Thyroid gland (tissue), 4 donors: ENCODE measurements around the gene RAD21L1. TPM values are rescaled to one million over a fixed set of nuclear protein-coding genes. Genes with fewer than 3 reads are reported as not detected.
A peak's percentile ranks its signal among the peaks of the same experiment; 100 is the strongest.

Experiments
- DNase-seq, 2 donors: peaks; one replicate each; pipeline ENCODE4 v3.0.0-alpha.2; 2019
- H3K27ac ChIP-seq, 3 donors: fragments of 200-600 bp; sonication (generic); 1 replicate in 2 of 3; 2 replicates in 1 of 3; pipeline ENCODE4 v1.5.1; 2016 to 2019; ENCODE audit warnings: mild to moderate bottlenecking in 1 of 3, moderate library complexity in 1 of 3
- H3K27me3 ChIP-seq: fragments of 200-600 bp; sonication (generic); one replicate; pipeline ENCODE4 v1.5.1; 2019
- H3K36me3 ChIP-seq, 2 donors: fragments of 200-600 bp; sonication (generic); one replicate each; pipeline ENCODE4 v1.5.1; 2016 to 2019
- H3K4me1 ChIP-seq, 2 donors: fragments of 200-600 bp; sonication (generic); one replicate each; pipeline ENCODE4 v1.5.1; 2017 to 2019
- H3K4me3 ChIP-seq, 3 donors: fragments of 200-600 bp; sonication (generic); replicated peaks in 1 of 3; 1 replicate in 2 of 3; 2 replicates in 1 of 3; pipeline ENCODE4 v1.5.1; 2016; ENCODE audit warnings: mild to moderate bottlenecking in 1 of 3
- H3K9me3 ChIP-seq: fragments of 200-600 bp; sonication (generic); one replicate; pipeline ENCODE4 v1.5.1; 2017
- CTCF ChIP-seq, 6 experiments: fragments of 200-600 bp in 3 of 6; fragments of 450-650 bp in 3 of 6; sonication (generic) in 3 of 6; IDR thresholded peaks; one replicate each; pipeline ENCODE4 v1.5.1; 2016 to 2019; ENCODE audit warnings: antibody characterized with exemption in 6 of 6, mild to moderate bottlenecking in 2 of 6, inconsistent platforms in 1 of 6, moderate library complexity in 1 of 6
- POLR2A ChIP-seq, 2 donors: fragments of 450-650 bp; IDR thresholded peaks; one replicate each; pipeline ENCODE4 v1.6.1; 2017; ENCODE audit warnings: antibody characterized with exemption in 2 of 2, mild to moderate bottlenecking in 2 of 2, moderate library complexity in 1 of 2
- WGBS, 2 donors: methylation state at CpG; one replicate each; pipeline ENCODE4 v1.1.5; 2017; 5-methylcytosine and 5-hydroxymethylcytosine counted together
- intact Hi-C: fragments of 100-400 bp; cut with DNase I; formaldehyde crosslinking; loops from one replicate; pipeline ENCODE4 v1.15.1; 2023
- total RNA-seq, 4 donors: library from RNA; depleted of rRNA; stranded (reverse); fragments of >200 nt; gene quantifications; one replicate each; pipeline ENCODE4 v1.2.3, GENCODE V29; 2016

RAD21L1 gene
- not detected for total RNA-seq

- TF ChIP-seq POLR2A (IDR thresholded peaks at IDR 0.05) (peak in 1 of 2 donors; percentile 53), CTCF (IDR thresholded peaks at IDR 0.05) (no peak)
- H3K36me3 ChIP-seq: no peaks in the 10 kb centered on the region
- DNase-seq: peak; percentile 75 to 77
- H3K27ac ChIP-seq: peak within 1 kb of the TSS in 1 of 3 donors; percentile 65
- H3K9me3 ChIP-seq: no peaks in the 10 kb centered on the region
- peaks cover 0 to 10% of the 10 kb centered on the region in 2 donors for H3K4me1 ChIP-seq
- no peaks in the 10 kb centered on the region for H3K27me3 ChIP-seq
- WGBS, 2 donors: 0 to 5% methylated on average over 11 to 14 of the region's 88 CpGs
- peak within 1 kb of the TSS; percentile 37 to 64 (median 59) for H3K4me3 ChIP-seq
- intact Hi-C loops: no loop called here
These were observed at the start of gene RAD21L1 for GRCh38 chr20:1225783-1226654. Gene RAD21L1, plus strand, starts transcription at chr20:1226044. Its CDS starts 2,410 bp downstream, at chr20:1228454.

GRCh38 chr20:1177680-1178079 is 48.2 kb upstream of the RAD21L1 start:
- DNase-seq: no peak
- Histone ChIP-seq H3K27ac (no peak overlapping the region), H3K4me3 (no peak overlapping the region), H3K36me3 (peaks cover 0 to 5% of the 10 kb centered on the region in 2 donors), H3K9me3 (no peaks in the 10 kb centered on the region), H3K4me1 (no peaks in the 10 kb centered on the region), H3K27me3 (no peaks in the 10 kb centered on the region)
- 86 to 88% methylated on average over 5 of the region's 5 CpGs for WGBS, 2 donors
- intact Hi-C loops: no loop called here
- no peak for TF ChIP-seq POLR2A (IDR thresholded peaks at IDR 0.05)
- TF ChIP-seq CTCF (IDR thresholded peaks at IDR 0.05): no peak

GRCh38 chr20:1178103-1178502 is 47.7 kb upstream of the RAD21L1 start:
- Histone ChIP-seq H3K27ac (no peak overlapping the region), H3K9me3 (no peaks in the 10 kb centered on the region), H3K4me3 (no peak overlapping the region), H3K4me1 (no peaks in the 10 kb centered on the region), H3K36me3 (peaks cover 0 to 4% of the 10 kb centered on the region in 2 donors), H3K27me3 (no peaks in the 10 kb centered on the region)
- intact Hi-C loops: no loop called here
- 86 to 100% methylated on average over 3 of the region's 3 CpGs for WGBS, 2 donors
- TF ChIP-seq CTCF (IDR thresholded peaks at IDR 0.05) (no peak), POLR2A (IDR thresholded peaks at IDR 0.05) (no peak)
- DNase-seq: no peak

GRCh38 chr20:1178623-1179022 is 47.2 kb upstream of the RAD21L1 start:
- no peak overlapping the region for H3K4me3 ChIP-seq
- 88 to 97% methylated on average over 3 of the region's 3 CpGs for WGBS, 2 donors
- no peak for DNase-seq
- H3K36me3 ChIP-seq: no peaks in the 10 kb centered on the region
- TF ChIP-seq POLR2A (IDR thresholded peaks at IDR 0.05) (no peak), CTCF (IDR thresholded peaks at IDR 0.05) (no peak)
- H3K9me3 ChIP-seq: no peaks in the 10 kb centered on the region
- H3K4me1 ChIP-seq: no peaks in the 10 kb centered on the region
- no peaks in the 10 kb centered on the region for H3K27me3 ChIP-seq
- intact Hi-C loops: no loop called here
- no peak overlapping the region for H3K27ac ChIP-seq

GRCh38 chr20:1180949-1181348 is 44.9 kb upstream of the RAD21L1 start:
- Histone ChIP-seq H3K27me3 (no peaks in the 10 kb centered on the region), H3K27ac (no peak overlapping the region), H3K9me3 (no peaks in the 10 kb centered on the region), H3K4me3 (no peak overlapping the region), H3K36me3 (no peaks in the 10 kb centered on the region), H3K4me1 (peaks cover 0 to 13% of the 10 kb centered on the region in 2 donors)
- DNase-seq: no peak
- TF ChIP-seq POLR2A (IDR thresholded peaks at IDR 0.05) (no peak), CTCF (IDR thresholded peaks at IDR 0.05) (no peak)
- WGBS, 2 donors: 91 to 94% methylated on average over 14 to 23 of the region's 27 CpGs
- intact Hi-C loops: no loop called here
